ENCODE measurements around the gene GPR18. TPM values are rescaled to one million over a fixed set of nuclear protein-coding genes. Genes with fewer than 3 reads are reported as not detected.

The GPR18 gene
- polyA plus RNA-seq, 1 donor (not counting 4 experiments of a cell fraction or from before 2014, with no cell fraction given), result not detected

DNA sequence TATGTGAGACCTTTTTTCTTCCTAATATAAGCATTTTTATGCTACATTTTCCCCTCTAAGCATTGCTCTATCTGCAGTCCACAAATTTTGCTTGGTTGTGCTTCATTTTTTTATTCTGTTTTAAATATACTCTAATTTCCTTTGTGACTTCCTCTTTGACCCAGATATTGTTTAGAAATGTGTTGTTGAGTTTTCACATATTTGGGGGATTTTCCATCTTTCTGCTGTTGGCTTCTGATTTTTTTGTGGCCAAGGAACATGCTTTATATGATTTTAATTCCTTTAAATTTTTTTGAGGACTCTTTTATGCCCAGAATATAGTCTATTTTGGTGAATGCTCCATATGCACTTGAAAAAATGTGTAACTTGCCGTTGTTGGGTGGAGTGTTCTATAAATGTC is 34.6 kb downstream of the GPR18 start:
- H3K9me1 ChIP-seq (ENCODE audit: control insufficient read depth, extremely low read depth, insufficient read depth, low read length), result no peaks in the 10 kb centered on the region
- no peak overlapping the region for H3K4me3 ChIP-seq (ENCODE audit: control insufficient read depth in 2 of 3, extremely low read depth in 1 of 3, insufficient read depth in 2 of 3, low read depth in 1 of 3, low read length in 3 of 3)
- dilution Hi-C loops (cut with MboI; ENCODE audit: extremely low pct_ligation_motif_present, low sequenced_read_pairs), result no loop called here
- H3K4me2 ChIP-seq (ENCODE audit: control insufficient read depth, extremely low read depth, insufficient read depth, low read depth, low read length), result no peak overlapping the region
- FAIRE-seq (no peak), DNase-seq (ENCODE audit: low read depth, low spot score) (no peak)
- no peaks in the 10 kb centered on the region for H3K27me3 ChIP-seq (ENCODE audit: control insufficient read depth, extremely low read depth, insufficient read depth, low read length)
- H3K79me2 ChIP-seq (ENCODE audit: control insufficient read depth, insufficient read depth, low read length), result peaks cover 80% of the 10 kb centered on the region
- H2AFZ ChIP-seq (ENCODE audit: control insufficient read depth, low read length), result no peak overlapping the region
- H3K9me3 ChIP-seq (ENCODE audit: control insufficient read depth, low read depth, low read length), result no peaks in the 10 kb centered on the region
- H3K27ac ChIP-seq (ENCODE audit: control insufficient read depth, insufficient read depth, low read length), result no peak overlapping the region
- H3K9ac ChIP-seq (ENCODE audit: control insufficient read depth, extremely low read depth, insufficient read depth, low read length), result no peak overlapping the region
- TF ChIP-seq EZH2 (IDR thresholded peaks at IDR 0.05; ENCODE audit: low read length), result no peak
- TF ChIP-seq CTCF (optimal IDR thresholded peaks at IDR 0.05 in 1 of 3, IDR thresholded peaks at IDR 0.05 in 1 of 3, conservative IDR thresholded peaks at IDR 0.05 in 1 of 3; ENCODE audit: extremely low read depth in 1 of 3, insufficient read depth in 2 of 3, low read length in 3 of 3), result no peak
- H3K36me3 ChIP-seq (ENCODE audit: control insufficient read depth in 2 of 2, extremely low read depth in 1 of 2, insufficient read depth in 2 of 2, low read length in 2 of 2), result peaks cover 2% of the 10 kb centered on the region in 2 experiments
- peaks cover 40% of the 10 kb centered on the region for H3K4me1 ChIP-seq (ENCODE audit: control insufficient read depth, extremely low read depth, insufficient read depth, low read length)
- no peaks in the 10 kb centered on the region for H4K20me1 ChIP-seq (ENCODE audit: control insufficient read depth, extremely low read depth, insufficient read depth, low read length)

- no peak overlapping the region for H3K9ac ChIP-seq (ENCODE audit: control insufficient read depth, extremely low read depth, insufficient read depth, low read length)
- H3K27me3 ChIP-seq (ENCODE audit: control insufficient read depth, extremely low read depth, insufficient read depth, low read length), result no peaks in the 10 kb centered on the region
- FAIRE-seq (no peak), DNase-seq (ENCODE audit: low read depth, low spot score) (no peak)
- no peaks in the 10 kb centered on the region for H4K20me1 ChIP-seq (ENCODE audit: control insufficient read depth, extremely low read depth, insufficient read depth, low read length)
- no peak overlapping the region for H2AFZ ChIP-seq (ENCODE audit: control insufficient read depth, low read length)
- dilution Hi-C loops (cut with MboI; ENCODE audit: extremely low pct_ligation_motif_present, low sequenced_read_pairs), result no loop called here
- H3K4me1 ChIP-seq (ENCODE audit: control insufficient read depth, extremely low read depth, insufficient read depth, low read length), result peaks cover 40% of the 10 kb centered on the region
- H3K36me3 ChIP-seq (ENCODE audit: control insufficient read depth in 2 of 2, extremely low read depth in 1 of 2, insufficient read depth in 2 of 2, low read length in 2 of 2), result peaks cover 0 to 2% of the 10 kb centered on the region in 2 experiments
- no peak overlapping the region for H3K4me3 ChIP-seq (ENCODE audit: control insufficient read depth in 2 of 3, extremely low read depth in 1 of 3, insufficient read depth in 2 of 3, low read depth in 1 of 3, low read length in 3 of 3)
- H3K9me1 ChIP-seq (ENCODE audit: control insufficient read depth, extremely low read depth, insufficient read depth, low read length), result no peaks in the 10 kb centered on the region
- H3K4me2 ChIP-seq (ENCODE audit: control insufficient read depth, extremely low read depth, insufficient read depth, low read depth, low read length), result no peak overlapping the region
- TF ChIP-seq CTCF (optimal IDR thresholded peaks at IDR 0.05 in 1 of 3, IDR thresholded peaks at IDR 0.05 in 1 of 3, conservative IDR thresholded peaks at IDR 0.05 in 1 of 3; ENCODE audit: extremely low read depth in 1 of 3, insufficient read depth in 2 of 3, low read length in 3 of 3) (no peak), EZH2 (IDR thresholded peaks at IDR 0.05; ENCODE audit: low read length) (no peak)
- no peak overlapping the region for H3K27ac ChIP-seq (ENCODE audit: control insufficient read depth, insufficient read depth, low read length)
- H3K9me3 ChIP-seq (ENCODE audit: control insufficient read depth, low read depth, low read length), result no peaks in the 10 kb centered on the region
- peaks cover 87% of the 10 kb centered on the region for H3K79me2 ChIP-seq (ENCODE audit: control insufficient read depth, insufficient read depth, low read length)
These were observed 36.5 kb downstream of the GPR18 start for GRCh38 chr13:99221567-99222239.

All from keratinocyte (primary cell).